MM.1S (cell line): ENCODE measurements around the gene KCNMB2.

ENCODE experiments used
- DNase-seq: peaks from one replicate; pipeline ENCODE4 v3.0.0-alpha.2; 2015
- H2AFZ ChIP-seq: fragments of 300-600 bp; sonication (generic); 2 replicates; pipeline ENCODE4 v1.6.0; 2016; ENCODE audit warnings: antibody characterized with exemption, low read length
- H3F3A ChIP-seq: fragments of 300-600 bp; sonication (generic); 2 replicates; pipeline ENCODE4 v1.6.1; 2016; ENCODE audit warnings: mild to moderate bottlenecking, antibody characterized with exemption, low read length, moderate library complexity, mixed read lengths; ENCODE audit not compliant: insufficient read depth
- H3K27ac ChIP-seq: fragments of 300-600 bp; sonication (generic); 2 replicates; pipeline ENCODE4 v1.5.1; 2016; ENCODE audit warnings: mild to moderate bottlenecking, low read length
- H3K27me3 ChIP-seq: fragments of 300-600 bp; sonication (generic); replicated peaks from 2 replicates; pipeline ENCODE4 v1.6.0; 2016; ENCODE audit warnings: low read length; ENCODE audit not compliant: insufficient read depth
- H3K36me3 ChIP-seq: fragments of 300-600 bp; sonication (generic); replicated peaks from 2 replicates; pipeline ENCODE4 v1.6.1; 2016; ENCODE audit warnings: mild to moderate bottlenecking, low read length, mixed read lengths; ENCODE audit not compliant: insufficient read depth
- H3K4me1 ChIP-seq: fragments of 300-600 bp; sonication (generic); 2 replicates; pipeline ENCODE4 v1.6.1; 2016; ENCODE audit warnings: low read length, mixed read lengths
- H3K4me2 ChIP-seq: fragments of 300-600 bp; sonication (generic); 2 replicates; pipeline ENCODE4 v1.6.0; 2016; ENCODE audit warnings: low read depth, low read length
- H3K4me3 ChIP-seq: fragments of 300-600 bp; sonication (generic); 2 replicates; pipeline ENCODE4 v1.5.1; 2016; ENCODE audit warnings: low read length, mixed read lengths
- H3K79me2 ChIP-seq: fragments of 300-600 bp; sonication (generic); 2 replicates; pipeline ENCODE4 v1.6.1; 2016; ENCODE audit warnings: mixed run types, low read length, mixed read lengths
- H3K9ac ChIP-seq: fragments of 300-600 bp; sonication (generic); 2 replicates; pipeline ENCODE4 v1.6.1; 2016; ENCODE audit warnings: low read length, mixed read lengths
- H3K9me2 ChIP-seq: fragments of 300-600 bp; sonication (generic); replicated peaks from 2 replicates; pipeline ENCODE4 v1.6.1; 2016; ENCODE audit warnings: mild to moderate bottlenecking, low read length, mixed read lengths; ENCODE audit not compliant: insufficient read depth
- H3K9me3 ChIP-seq: fragments of 300-600 bp; sonication (generic); replicated peaks from 2 replicates; pipeline ENCODE4 v1.6.1; 2016; ENCODE audit warnings: mild to moderate bottlenecking, low read length, mixed read lengths; ENCODE audit not compliant: insufficient read depth
- H4K20me1 ChIP-seq: fragments of 300-600 bp; sonication (generic); 2 replicates; pipeline ENCODE4 v1.6.1; 2016; ENCODE audit warnings: mild to moderate bottlenecking, low read length, moderate library complexity, mixed read lengths; ENCODE audit not compliant: insufficient read depth
- EZH2 ChIP-seq: fragments of 300-600 bp; sonication (generic); optimal IDR thresholded peaks from 2 replicates; pipeline ENCODE3; 2017; ENCODE audit warnings: low read depth, mild to moderate bottlenecking, antibody characterized with exemption, low read length, mixed read lengths
- EZH2phosphoT487 ChIP-seq: fragments of 300-600 bp; sonication (generic); IDR thresholded peaks from 2 replicates; pipeline ENCODE4 v1.6.1; 2018; ENCODE audit warnings: antibody characterized with exemption, low read length
- TF ChIP-seq, protein P1 (sequence below): fragments of 300-600 bp; sonication (generic); IDR thresholded peaks from 2 replicates; pipeline ENCODE4 v1.5.1; 2016; ENCODE audit warnings: antibody characterized with exemption, low read length, mixed read lengths

The KCNMB2 gene

DNA sequence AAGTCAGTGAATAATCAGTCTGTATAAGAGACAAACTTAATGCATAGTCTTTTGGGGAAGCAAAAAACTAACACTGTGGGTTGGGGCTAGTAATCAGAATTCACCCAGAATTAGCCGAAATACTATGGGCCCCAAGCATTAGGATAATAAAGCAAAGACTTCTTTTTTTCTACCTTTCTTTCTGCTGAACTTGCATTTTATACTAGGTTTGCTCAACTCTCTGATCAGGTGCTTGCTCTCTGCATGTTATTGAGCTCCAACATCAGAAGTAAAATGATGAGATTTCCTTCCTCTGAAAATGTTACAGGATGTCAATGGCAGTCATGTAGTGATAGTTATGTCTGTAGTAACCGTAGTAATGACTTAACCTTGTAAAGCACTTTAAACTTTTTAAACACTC lies 216.6 kb downstream of the KCNMB2 start:
- no peaks in the 10 kb centered on the region for H3K36me3 ChIP-seq
- no peaks in the 10 kb centered on the region for H3K9me3 ChIP-seq
- no peak overlapping the region for H3K27ac ChIP-seq
- DNase-seq: no peak
- H3K4me2 ChIP-seq: no peak overlapping the region
- H2AFZ ChIP-seq: no peak overlapping the region
- H3K9me2 ChIP-seq: no peaks in the 10 kb centered on the region
- no peaks in the 10 kb centered on the region for H3K4me1 ChIP-seq
- H3K27me3 ChIP-seq: no peaks in the 10 kb centered on the region
- TF ChIP-seq, protein P1, sequence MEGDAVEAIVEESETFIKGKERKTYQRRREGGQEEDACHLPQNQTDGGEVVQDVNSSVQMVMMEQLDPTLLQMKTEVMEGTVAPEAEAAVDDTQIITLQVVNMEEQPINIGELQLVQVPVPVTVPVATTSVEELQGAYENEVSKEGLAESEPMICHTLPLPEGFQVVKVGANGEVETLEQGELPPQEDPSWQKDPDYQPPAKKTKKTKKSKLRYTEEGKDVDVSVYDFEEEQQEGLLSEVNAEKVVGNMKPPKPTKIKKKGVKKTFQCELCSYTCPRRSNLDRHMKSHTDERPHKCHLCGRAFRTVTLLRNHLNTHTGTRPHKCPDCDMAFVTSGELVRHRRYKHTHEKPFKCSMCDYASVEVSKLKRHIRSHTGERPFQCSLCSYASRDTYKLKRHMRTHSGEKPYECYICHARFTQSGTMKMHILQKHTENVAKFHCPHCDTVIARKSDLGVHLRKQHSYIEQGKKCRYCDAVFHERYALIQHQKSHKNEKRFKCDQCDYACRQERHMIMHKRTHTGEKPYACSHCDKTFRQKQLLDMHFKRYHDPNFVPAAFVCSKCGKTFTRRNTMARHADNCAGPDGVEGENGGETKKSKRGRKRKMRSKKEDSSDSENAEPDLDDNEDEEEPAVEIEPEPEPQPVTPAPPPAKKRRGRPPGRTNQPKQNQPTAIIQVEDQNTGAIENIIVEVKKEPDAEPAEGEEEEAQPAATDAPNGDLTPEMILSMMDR: no peak
- TF ChIP-seq EZH2phosphoT487: no peak
- no peak for TF ChIP-seq EZH2
- H3K4me3 ChIP-seq: no peak overlapping the region
- no peaks in the 10 kb centered on the region for H3F3A ChIP-seq
- H4K20me1 ChIP-seq: no peaks in the 10 kb centered on the region
- H3K79me2 ChIP-seq: no peaks in the 10 kb centered on the region
- H3K9ac ChIP-seq: no peak overlapping the region

DNA sequence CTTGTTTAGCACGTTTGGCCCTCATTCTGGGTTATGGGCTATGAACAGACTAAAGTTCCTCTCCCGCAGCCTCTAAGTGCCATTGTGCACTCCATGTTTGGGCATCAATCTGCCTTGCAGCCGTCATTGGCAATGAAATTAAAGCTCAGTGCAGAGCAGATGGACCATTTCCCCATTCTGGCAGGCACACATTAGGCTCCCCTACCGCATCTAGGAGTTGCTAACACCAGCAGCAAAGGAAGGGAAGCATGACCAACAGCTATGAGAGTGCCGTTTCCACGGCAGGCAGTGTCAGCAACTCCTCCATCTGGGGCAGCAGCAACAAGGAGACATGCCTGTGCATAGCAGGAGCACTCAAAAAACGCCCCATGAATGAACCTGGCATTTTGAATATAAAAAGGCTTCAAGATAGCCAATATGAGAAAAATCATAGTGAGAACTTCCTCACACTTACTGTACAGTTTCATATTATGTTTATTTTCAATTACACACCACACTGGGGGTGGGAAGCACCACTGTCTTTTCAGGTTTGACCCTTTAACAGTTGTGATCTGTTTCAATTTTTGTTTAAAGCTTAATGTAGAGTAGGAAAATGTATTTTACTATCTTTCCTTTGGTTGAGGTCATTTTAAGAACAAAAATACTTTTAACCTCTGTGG lies 218.7 kb downstream of the KCNMB2 start:
- TF ChIP-seq EZH2phosphoT487 (no peak), EZH2 (no peak)
- TF ChIP-seq, protein P1: no peak
- no peak overlapping the region for H3K27ac ChIP-seq
- no peaks in the 10 kb centered on the region for H3K27me3 ChIP-seq
- H3K4me2 ChIP-seq: no peak overlapping the region
- no peak overlapping the region for H3K4me3 ChIP-seq
- no peaks in the 10 kb centered on the region for H4K20me1 ChIP-seq
- no peaks in the 10 kb centered on the region for H3K4me1 ChIP-seq
- no peaks in the 10 kb centered on the region for H3K9me2 ChIP-seq
- H3K9me3 ChIP-seq: no peaks in the 10 kb centered on the region
- no peaks in the 10 kb centered on the region for H3K79me2 ChIP-seq
- H2AFZ ChIP-seq: no peak overlapping the region
- H3K9ac ChIP-seq: no peak overlapping the region
- no peak for DNase-seq
- H3F3A ChIP-seq: no peaks in the 10 kb centered on the region
- H3K36me3 ChIP-seq: no peaks in the 10 kb centered on the region

DNA sequence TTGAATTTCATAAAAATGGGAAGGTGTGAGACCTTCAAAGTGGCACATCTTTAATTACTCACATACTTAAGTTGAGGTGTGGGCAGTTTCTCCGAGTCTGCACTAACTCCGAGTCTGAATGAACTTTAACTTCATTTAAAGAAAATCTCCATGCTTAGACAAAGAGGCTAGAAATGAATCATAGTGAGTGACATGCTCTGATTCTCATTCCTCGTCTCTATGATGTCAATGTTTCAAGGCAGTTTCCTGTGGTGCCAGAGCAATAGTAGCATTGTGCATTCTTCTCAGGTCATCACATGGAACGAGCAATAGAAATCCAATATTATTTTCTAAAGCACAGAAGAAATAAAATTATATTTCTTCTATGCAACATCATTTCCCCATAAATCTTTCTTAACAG lies 224.8 kb downstream of the KCNMB2 start:
- H2AFZ ChIP-seq: no peak overlapping the region

More for the DNA sequence above, 224.8 kb downstream of the KCNMB2 start:
- no peaks in the 10 kb centered on the region for H3K79me2 ChIP-seq
- H3K4me3 ChIP-seq: no peak overlapping the region
- H3K27me3 ChIP-seq: no peaks in the 10 kb centered on the region
- DNase-seq: no peak
- no peaks in the 10 kb centered on the region for H3K9me2 ChIP-seq
- H3K27ac ChIP-seq: no peak overlapping the region
- TF ChIP-seq EZH2 (no peak), EZH2phosphoT487 (no peak)
- TF ChIP-seq, protein P1: no peak
- no peaks in the 10 kb centered on the region for H4K20me1 ChIP-seq
- H3K36me3 ChIP-seq: no peaks in the 10 kb centered on the region
- no peaks in the 10 kb centered on the region for H3F3A ChIP-seq
- H3K9ac ChIP-seq: no peak overlapping the region
- no peaks in the 10 kb centered on the region for H3K4me1 ChIP-seq
- no peaks in the 10 kb centered on the region for H3K9me3 ChIP-seq
- H3K4me2 ChIP-seq: no peak overlapping the region
